Esophagus squamous epithelium (tissue), 5 donors: ENCODE results near the gene SCNN1B. TPM values are rescaled to one million over a fixed set of nuclear protein-coding genes. Genes with fewer than 3 reads are reported as not detected.

Experiments used
- DNase-seq: peaks from one replicate; lab custom pipeline; 2025; lab: John Stamatoyannopoulos, UW
- H3K27ac ChIP-seq, 4 donors: fragments of 200-600 bp; sonication (generic); one replicate each; pipeline ENCODE4 v1.5.1; 2016 to 2019; ENCODE audit warnings: mild to moderate bottlenecking in 1 of 4
- H3K27me3 ChIP-seq, 4 donors: fragments of 200-600 bp; sonication (generic); 1 replicate in 3 of 4; 2 replicates in 1 of 4; pipeline versions ENCODE4 v1.5.1 to v1.6.0; 2017 to 2021; ENCODE audit warnings: antibody characterized with exemption in 1 of 4
- H3K36me3 ChIP-seq, 3 donors: fragments of 200-600 bp; sonication (generic); one replicate each; pipeline ENCODE4 v1.5.1; 2016 to 2019
- H3K4me1 ChIP-seq, 3 donors: fragments of 200-600 bp; sonication (generic); one replicate each; pipeline ENCODE4 v1.5.1; 2017 to 2019
- H3K4me3 ChIP-seq, 4 donors: fragments of 200-600 bp; sonication (generic); 1 replicate in 3 of 4; 2 replicates in 1 of 4; pipeline ENCODE4 v1.5.1; 2016 to 2019; ENCODE audit warnings: mild to moderate bottlenecking in 2 of 4, moderate library complexity in 1 of 4
- H3K9me3 ChIP-seq, 3 donors: fragments of 200-600 bp; sonication (generic); one replicate each; pipeline ENCODE4 v1.5.1; 2016 to 2019
- CTCF ChIP-seq, 6 experiments: fragments of 450-650 bp in 4 of 6; fragments of 200-600 bp in 2 of 6; sonication (generic) in 2 of 6; IDR thresholded peaks; one replicate each; pipeline ENCODE4 v1.5.1; 2016 to 2019; ENCODE audit warnings: antibody characterized with exemption in 6 of 6, mild to moderate bottlenecking in 4 of 6, moderate library complexity in 4 of 6
- POLR2A ChIP-seq, 4 donors: fragments of 450-650 bp; IDR thresholded peaks; one replicate each; pipeline ENCODE4 v1.6.1; 2017; ENCODE audit warnings: antibody characterized with exemption in 4 of 4, mild to moderate bottlenecking in 4 of 4, moderate library complexity in 3 of 4
- WGBS, 2 donors: methylation state at CpG; one replicate each; pipeline ENCODE4 v1.1.5; 2018; 5-methylcytosine and 5-hydroxymethylcytosine counted together
- intact Hi-C: fragments of 100-400 bp; cut with DNase I; formaldehyde crosslinking; loops from one replicate; pipeline ENCODE4 v1.15.0; 2022
- total RNA-seq, 4 donors: library from RNA; depleted of rRNA; stranded (reverse); fragments of >200 nt; gene quantifications; one replicate each; pipeline ENCODE4 v1.1.0, GENCODE V29; 2016
- donor health status: DM: yes; HTN: yes; CAD: no.

SCNN1B gene
- total RNA-seq, 4 donors from 2014 or later = 24.9 to 86.8 (median 36.2) TPM

- no peaks in the 10 kb centered on the region for H3K27me3 ChIP-seq
- no peaks in the 10 kb centered on the region for H3K9me3 ChIP-seq
- TF ChIP-seq CTCF (IDR thresholded peaks at IDR 0.05) = no peak
- TF ChIP-seq POLR2A (IDR thresholded peaks at IDR 0.05) = no peak
- intact Hi-C loops = no loop called here
- WGBS, 2 donors = 53 to 59% methylated on average over 3 to 4 of the region's 4 CpGs
- H3K4me3 ChIP-seq = no peak overlapping the region
- H3K27ac ChIP-seq = no peak overlapping the region
- H3K4me1 ChIP-seq = peaks cover 0 to 24% (median 13%) of the 10 kb centered on the region in 3 donors
- peaks cover 0 to 9% (median 0%) of the 10 kb centered on the region in 3 donors for H3K36me3 ChIP-seq
- DNase-seq = no peak
These were observed 31.0 kb downstream of the SCNN1B start for GRCh38 chr16:23333034-23333579.

GRCh38 chr16:23333831-23334456 lies 31.8 kb downstream of the SCNN1B start:
- TF ChIP-seq POLR2A (IDR thresholded peaks at IDR 0.05) (no peak), CTCF (IDR thresholded peaks at IDR 0.05) (no peak)
- H3K36me3 ChIP-seq = peaks cover 0 to 9% (median 0%) of the 10 kb centered on the region in 3 donors

GRCh38 chr16:23334457-23334853 lies 32.4 kb downstream of the SCNN1B start:
- H3K9me3 ChIP-seq = no peaks in the 10 kb centered on the region
- 31 to 50% methylated on average over 3 of the region's 3 CpGs for WGBS, 2 donors

More at GRCh38 chr16:23333831-23334456, 31.8 kb downstream of the SCNN1B start:
- H3K4me3 ChIP-seq = no peak overlapping the region
- WGBS, 2 donors = 62 to 73% methylated on average over 8 to 10 of the region's 11 CpGs
- H3K9me3 ChIP-seq = no peaks in the 10 kb centered on the region
- H3K27ac ChIP-seq = peak overlapping the region in 1 of 4 donors; percentile 21
- no peak for DNase-seq
- H3K27me3 ChIP-seq = no peaks in the 10 kb centered on the region
- peaks cover 0 to 24% (median 13%) of the 10 kb centered on the region in 3 donors for H3K4me1 ChIP-seq
- intact Hi-C loops = no loop called here

GRCh38 chr16:23334950-23335349 lies 32.8 kb downstream of the SCNN1B start:
- Histone ChIP-seq H3K4me1 (peaks cover 0 to 24% (median 13%) of the 10 kb centered on the region in 3 donors), H3K27me3 (no peaks in the 10 kb centered on the region), H3K27ac (no peak overlapping the region), H3K36me3 (no peaks in the 10 kb centered on the region), H3K9me3 (no peaks in the 10 kb centered on the region), H3K4me3 (no peak overlapping the region)
- WGBS, 2 donors = 16 to 42% methylated on average over 1 of the region's 1 CpG
- intact Hi-C loops = no loop called here
- no peak for DNase-seq
- TF ChIP-seq POLR2A (IDR thresholded peaks at IDR 0.05) (no peak), CTCF (IDR thresholded peaks at IDR 0.05) (no peak)

More at GRCh38 chr16:23334457-23334853, 32.4 kb downstream of the SCNN1B start:
- DNase-seq = no peak
- Histone ChIP-seq H3K4me3 (no peak overlapping the region), H3K27ac (peak overlapping the region in 1 of 4 donors; percentile 21), H3K36me3 (peaks cover 0 to 4% (median 0%) of the 10 kb centered on the region in 3 donors), H3K27me3 (no peaks in the 10 kb centered on the region), H3K4me1 (peaks cover 0 to 24% (median 13%) of the 10 kb centered on the region in 3 donors)
- intact Hi-C loops = no loop called here
- TF ChIP-seq CTCF (IDR thresholded peaks at IDR 0.05) (no peak), POLR2A (IDR thresholded peaks at IDR 0.05) (no peak)

GRCh38 chr16:23337836-23338550 lies 35.9 kb downstream of the SCNN1B start:
- intact Hi-C loops = no loop called here
- H3K36me3 ChIP-seq = no peaks in the 10 kb centered on the region
- H3K9me3 ChIP-seq = no peaks in the 10 kb centered on the region
- no peak for DNase-seq
- TF ChIP-seq POLR2A (IDR thresholded peaks at IDR 0.05) (no peak), CTCF (IDR thresholded peaks at IDR 0.05) (no peak)
- H3K27me3 ChIP-seq = no peaks in the 10 kb centered on the region
- peaks cover 0 to 29% (median 13%) of the 10 kb centered on the region in 3 donors for H3K4me1 ChIP-seq
- WGBS, 2 donors = 87 to 90% methylated on average over 5 of the region's 5 CpGs
- no peak overlapping the region for H3K4me3 ChIP-seq
- no peak overlapping the region for H3K27ac ChIP-seq
